ENCODE data around the gene NUPR1. TPM values are rescaled to one million over a fixed set of nuclear protein-coding genes. Genes with fewer than 3 reads are reported as not detected.
A peak's percentile ranks its signal among the peaks of the same experiment; 100 is the strongest.

The NUPR1 gene
- total and polyA plus RNA-seq, 2 donors from 2014 or later: 64.7 to 125 TPM

DNA sequence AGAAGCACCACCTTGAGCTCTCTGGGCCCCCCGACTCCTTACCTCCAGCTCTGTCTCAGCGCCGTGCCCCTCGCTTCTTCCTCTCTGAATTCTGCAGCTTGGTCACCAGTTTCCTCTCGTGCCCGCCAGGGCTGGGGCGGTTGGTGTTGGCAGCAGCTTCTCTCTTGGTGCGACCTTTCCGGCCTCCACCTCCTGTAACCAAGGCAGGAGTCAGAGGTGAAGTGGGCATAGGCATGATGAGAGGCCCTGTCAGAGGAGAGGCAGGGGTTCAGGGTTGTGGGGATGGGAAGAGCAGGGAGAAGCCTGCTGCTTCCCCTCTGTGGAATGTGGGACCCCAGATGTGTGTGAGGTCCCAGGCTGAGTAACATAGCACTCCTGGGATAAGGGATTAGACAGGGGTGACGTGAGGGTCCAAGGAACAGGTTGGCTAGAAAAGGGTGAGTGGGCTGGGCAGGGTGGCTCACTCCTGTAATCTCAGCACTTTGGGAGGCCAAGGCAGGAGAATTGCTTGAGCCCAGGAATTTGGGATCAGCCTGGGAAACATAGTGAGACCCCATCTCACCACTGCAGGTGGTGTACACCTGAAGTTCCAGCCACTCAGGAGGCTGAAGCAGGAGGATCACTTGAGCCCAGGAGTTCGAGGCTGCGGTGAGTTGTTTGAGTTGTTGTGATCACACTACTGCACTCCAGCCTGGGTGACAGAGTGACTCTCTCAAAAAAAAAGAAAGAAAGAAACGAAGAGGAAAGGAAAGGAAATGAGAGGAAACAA lies 626 bp downstream of the NUPR1 start:
- Histone ChIP-seq H3K27me3 (ENCODE audit: control insufficient read depth, insufficient read depth, low read length) (no peaks in the 10 kb centered on the region), H3K27ac (ENCODE audit: low read depth in 2 of 2, low read length in 2 of 2) (peak overlapping the region; percentile 89), H3K4me1 (ENCODE audit: control insufficient read depth in 2 of 3, insufficient read depth in 2 of 3, low read depth in 1 of 3, low read length in 3 of 3) (peaks cover 0 to 7% (median 0%) of the 10 kb centered on the region in 3 donors), H3K9me3 (ENCODE audit: control insufficient read depth in 2 of 3, insufficient read depth in 1 of 3, low read length in 3 of 3) (no peaks in the 10 kb centered on the region), H3K4me3 (ENCODE audit: low read length in 3 of 3) (peak overlapping the region in 2 of 3 donors; percentile 60 to 65), H3K9ac (ENCODE audit: low read length in 3 of 3) (peak overlapping the region in 2 of 3 donors; percentile 65 to 82), H3K36me3 (ENCODE audit: control insufficient read depth in 2 of 3, insufficient read depth in 3 of 3, low read length in 3 of 3) (peaks cover 0 to 2% (median 0%) of the 10 kb centered on the region in 3 donors)
- FAIRE-seq (no peak), DNase-seq (no peak)
- intact Hi-C loops (cut with DNase I): no loop called here
- no peak for TF ChIP-seq CTCF (IDR thresholded peaks at IDR 0.05; ENCODE audit: borderline replicate concordance, extremely low read depth, insufficient read depth)

DNA sequence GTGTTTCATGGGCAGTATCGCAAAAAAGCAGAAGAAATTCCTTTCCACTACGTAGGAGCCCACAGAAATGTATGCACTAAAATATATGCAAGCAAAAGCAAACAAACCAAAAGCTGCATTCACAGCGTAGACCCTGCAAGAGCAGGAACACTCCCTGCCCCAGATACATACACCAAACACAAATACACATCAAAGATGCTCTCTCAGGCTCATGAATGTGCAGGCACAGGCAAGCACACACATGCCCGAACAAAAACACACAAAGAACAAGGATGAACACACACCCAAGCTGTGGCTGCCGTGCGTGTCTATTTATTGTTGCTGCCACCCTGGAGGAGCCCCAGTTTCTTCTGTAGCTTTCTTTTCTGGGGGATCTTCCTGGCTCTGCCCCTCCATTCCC lies 1.7 kb downstream of the NUPR1 start:
- no peak for TF ChIP-seq CTCF (IDR thresholded peaks at IDR 0.05; ENCODE audit: borderline replicate concordance, extremely low read depth, insufficient read depth)
- FAIRE-seq (no peak), DNase-seq (no peak)

GRCh38 chr16:28534542-28535373 lies 4.0 kb downstream of the NUPR1 start:
- Histone ChIP-seq H3K9ac (ENCODE audit: low read length in 3 of 3) (no peak overlapping the region), H3K27ac (ENCODE audit: low read depth in 2 of 2, low read length in 2 of 2) (no peak overlapping the region), H3K4me3 (ENCODE audit: low read length in 3 of 3) (no peak overlapping the region), H3K27me3 (ENCODE audit: control insufficient read depth, insufficient read depth, low read length) (no peaks in the 10 kb centered on the region), H3K36me3 (ENCODE audit: control insufficient read depth in 2 of 3, insufficient read depth in 3 of 3, low read length in 3 of 3) (peaks cover 0 to 2% (median 0%) of the 10 kb centered on the region in 3 donors), H3K9me3 (ENCODE audit: control insufficient read depth in 2 of 3, insufficient read depth in 1 of 3, low read length in 3 of 3) (no peaks in the 10 kb centered on the region), H3K4me1 (ENCODE audit: control insufficient read depth in 2 of 3, insufficient read depth in 2 of 3, low read depth in 1 of 3, low read length in 3 of 3) (peaks cover 0 to 7% (median 0%) of the 10 kb centered on the region in 3 donors)
- FAIRE-seq (no peak), DNase-seq (no peak)
- intact Hi-C loops (cut with DNase I): no loop called here
- no peak for TF ChIP-seq CTCF (IDR thresholded peaks at IDR 0.05; ENCODE audit: borderline replicate concordance, extremely low read depth, insufficient read depth)

More for the DNA sequence above, 1.7 kb downstream of the NUPR1 start:
- intact Hi-C loops (cut with DNase I): no loop called here
- Histone ChIP-seq H3K4me3 (ENCODE audit: low read length in 3 of 3) (peak overlapping the region in 2 of 3 donors; percentile 25 to 40), H3K9me3 (ENCODE audit: control insufficient read depth in 2 of 3, insufficient read depth in 1 of 3, low read length in 3 of 3) (no peaks in the 10 kb centered on the region), H3K4me1 (ENCODE audit: control insufficient read depth in 2 of 3, insufficient read depth in 2 of 3, low read depth in 1 of 3, low read length in 3 of 3) (peaks cover 0 to 7% (median 0%) of the 10 kb centered on the region in 3 donors), H3K36me3 (ENCODE audit: control insufficient read depth in 2 of 3, insufficient read depth in 3 of 3, low read length in 3 of 3) (peaks cover 0 to 2% (median 0%) of the 10 kb centered on the region in 3 donors), H3K27me3 (ENCODE audit: control insufficient read depth, insufficient read depth, low read length) (no peaks in the 10 kb centered on the region), H3K27ac (ENCODE audit: low read depth in 2 of 2, low read length in 2 of 2) (no peak overlapping the region), H3K9ac (ENCODE audit: low read length in 3 of 3) (no peak overlapping the region)
